ENCODE data around the gene HLA-DQA1. TPM values are rescaled to one million over a fixed set of nuclear protein-coding genes. Genes with fewer than 3 reads are reported as not detected.

Gene HLA-DQA1
- total RNA-seq, 3 donors from 2014 or later (not counting 1 experiment from before 2014, with no cell fraction given): 7.0 to 46.7 (median 39.9) TPM

- Mint-ChIP-seq H3K9me3 (no peaks in the 10 kb centered on the region), H3K36me3 (no peaks in the 10 kb centered on the region), H3K27me3 (ENCODE audit: low read depth in 2 of 2) (peaks cover 16 to 17% of the 10 kb centered on the region in 2 donors), H3K27ac (no peak overlapping the region), H3K4me1 (peaks cover 5 to 15% of the 10 kb centered on the region in 2 donors), H3K4me3 (no peak overlapping the region)
- intact Hi-C loops (cut with micrococcal nuclease): no loop called here
- Histone ChIP-seq H3K4me1 (ENCODE audit: control insufficient read depth, insufficient read depth, low read length) (no peaks in the 10 kb centered on the region), H3K4me3 (ENCODE audit: low read length) (no peak overlapping the region), H3K27me3 (ENCODE audit: control insufficient read depth, insufficient read depth, low read length) (no peaks in the 10 kb centered on the region), H3K27ac (ENCODE audit: low read length) (peak overlapping the region; percentile 41), H3K9me3 (ENCODE audit: control insufficient read depth, insufficient read depth, low read length) (no peaks in the 10 kb centered on the region), H3K36me3 (ENCODE audit: control insufficient read depth, insufficient read depth, low read length) (no peaks in the 10 kb centered on the region)
- 0% methylated on average over 1 of the region's 2 CpGs for WGBS (ENCODE audit: insufficient coverage)
- TF ChIP-seq CTCF (IDR thresholded peaks at IDR 0.05): no peak
- DNase-seq: no peak
- no peak for ATAC-seq
Measured at GRCh38 chr6:32635526-32636123, 1.6 kb upstream of the HLA-DQA1 start.

- Histone ChIP-seq H3K27ac (ENCODE audit: low read length) (peak overlapping the region; percentile 73), H3K4me3 (ENCODE audit: low read length) (peak overlapping the region; percentile 39), H3K9me3 (ENCODE audit: control insufficient read depth, insufficient read depth, low read length) (no peaks in the 10 kb centered on the region), H3K36me3 (ENCODE audit: control insufficient read depth, insufficient read depth, low read length) (no peaks in the 10 kb centered on the region), H3K4me1 (ENCODE audit: control insufficient read depth, insufficient read depth, low read length) (peaks cover 4% of the 10 kb centered on the region), H3K27me3 (ENCODE audit: control insufficient read depth, insufficient read depth, low read length) (no peaks in the 10 kb centered on the region)
- DNase-seq: no peak
- TF ChIP-seq CTCF (IDR thresholded peaks at IDR 0.05): no peak
- Mint-ChIP-seq H3K27me3 (ENCODE audit: low read depth in 2 of 2) (peaks cover 16 to 17% of the 10 kb centered on the region in 2 donors), H3K9me3 (no peaks in the 10 kb centered on the region), H3K4me1 (peaks cover 23 to 37% of the 10 kb centered on the region in 2 donors), H3K36me3 (no peaks in the 10 kb centered on the region), H3K4me3 (no peak overlapping the region), H3K27ac (no peak overlapping the region)
- ATAC-seq: no peak
- WGBS (ENCODE audit: insufficient coverage): no CpG with 5 or more reads among the region's 3 CpGs
- intact Hi-C loops (cut with micrococcal nuclease): no loop called here
Measured at GRCh38 chr6:32637883-32638282, 677 bp downstream of the HLA-DQA1 start.

GRCh38 chr6:32638532-32639219, 1.5 kb downstream of the HLA-DQA1 start:
- peaks cover 27 to 40% of the 10 kb centered on the region in 2 donors for H3K4me1 Mint-ChIP-seq
- Histone ChIP-seq H3K9me3 (ENCODE audit: control insufficient read depth, insufficient read depth, low read length) (no peaks in the 10 kb centered on the region), H3K27me3 (ENCODE audit: control insufficient read depth, insufficient read depth, low read length) (no peaks in the 10 kb centered on the region), H3K36me3 (ENCODE audit: control insufficient read depth, insufficient read depth, low read length) (no peaks in the 10 kb centered on the region), H3K27ac (ENCODE audit: low read length) (no peak overlapping the region), H3K4me3 (ENCODE audit: low read length) (no peak overlapping the region), H3K4me1 (ENCODE audit: control insufficient read depth, insufficient read depth, low read length) (peaks cover 4% of the 10 kb centered on the region)
- peak overlapping the region in 1 of 2 donors; percentile 78 for H3K27ac Mint-ChIP-seq
- no peak overlapping the region for H3K4me3 Mint-ChIP-seq
- ATAC-seq (no peak), DNase-seq (no peak)
- H3K9me3 Mint-ChIP-seq: no peaks in the 10 kb centered on the region
- H3K27me3 Mint-ChIP-seq (ENCODE audit: low read depth in 2 of 2): peaks cover 16 to 17% of the 10 kb centered on the region in 2 donors
- no peak for TF ChIP-seq CTCF (IDR thresholded peaks at IDR 0.05)
- 40% methylated on average over 2 of the region's 9 CpGs for WGBS (ENCODE audit: insufficient coverage)
- intact Hi-C loops (cut with micrococcal nuclease): no loop called here
- no peaks in the 10 kb centered on the region for H3K36me3 Mint-ChIP-seq
